Measurements from ENCODE around the gene NEK11. TPM values are rescaled to one million over a fixed set of nuclear protein-coding genes. Genes with fewer than 3 reads are reported as not detected.

The NEK11 gene
- total RNA-seq, 4 donors from 2014 or later, result 4.7 to 11.2 (median 7.0) TPM

DNA sequence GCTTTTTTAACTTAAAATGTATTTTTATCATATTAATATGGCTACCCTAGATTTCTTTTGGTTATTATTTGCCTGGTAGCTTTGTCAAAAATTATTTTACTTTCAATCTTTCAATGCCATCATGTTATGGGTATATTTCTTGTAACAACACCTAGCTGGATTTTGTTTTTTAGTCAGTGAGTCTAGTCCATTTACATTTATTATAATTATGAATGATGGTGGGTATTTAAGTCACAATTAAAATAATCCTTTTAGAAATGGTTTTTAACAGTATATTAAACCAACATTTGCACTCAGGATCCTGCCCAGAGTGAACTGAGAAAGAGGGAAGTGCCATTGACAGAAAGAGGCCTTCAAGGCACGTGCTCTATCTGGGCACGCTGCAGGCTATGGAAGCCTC is 315.1 kb downstream of the NEK11 start:
- TF ChIP-seq, protein P1, sequence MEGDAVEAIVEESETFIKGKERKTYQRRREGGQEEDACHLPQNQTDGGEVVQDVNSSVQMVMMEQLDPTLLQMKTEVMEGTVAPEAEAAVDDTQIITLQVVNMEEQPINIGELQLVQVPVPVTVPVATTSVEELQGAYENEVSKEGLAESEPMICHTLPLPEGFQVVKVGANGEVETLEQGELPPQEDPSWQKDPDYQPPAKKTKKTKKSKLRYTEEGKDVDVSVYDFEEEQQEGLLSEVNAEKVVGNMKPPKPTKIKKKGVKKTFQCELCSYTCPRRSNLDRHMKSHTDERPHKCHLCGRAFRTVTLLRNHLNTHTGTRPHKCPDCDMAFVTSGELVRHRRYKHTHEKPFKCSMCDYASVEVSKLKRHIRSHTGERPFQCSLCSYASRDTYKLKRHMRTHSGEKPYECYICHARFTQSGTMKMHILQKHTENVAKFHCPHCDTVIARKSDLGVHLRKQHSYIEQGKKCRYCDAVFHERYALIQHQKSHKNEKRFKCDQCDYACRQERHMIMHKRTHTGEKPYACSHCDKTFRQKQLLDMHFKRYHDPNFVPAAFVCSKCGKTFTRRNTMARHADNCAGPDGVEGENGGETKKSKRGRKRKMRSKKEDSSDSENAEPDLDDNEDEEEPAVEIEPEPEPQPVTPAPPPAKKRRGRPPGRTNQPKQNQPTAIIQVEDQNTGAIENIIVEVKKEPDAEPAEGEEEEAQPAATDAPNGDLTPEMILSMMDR (IDR thresholded peaks at IDR 0.05; ENCODE audit: low read depth), result no peak

DNA sequence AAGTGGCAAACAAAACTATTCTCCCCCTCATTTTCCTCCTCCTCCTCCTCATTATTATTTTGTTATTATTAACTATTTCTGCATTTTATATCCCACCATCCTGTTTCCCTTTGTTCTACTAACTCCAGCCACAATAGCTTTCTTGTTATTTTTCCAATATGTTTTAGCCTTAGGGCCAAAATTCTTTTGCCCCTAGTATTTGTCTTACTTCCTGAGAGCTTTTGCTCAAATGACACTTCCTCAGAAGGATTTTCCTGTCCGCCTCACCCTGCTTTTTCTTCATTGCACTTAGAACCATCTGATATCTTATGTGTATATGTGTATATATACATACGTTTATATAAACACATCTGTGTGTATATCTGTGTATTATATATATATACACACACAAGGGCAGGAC is 322.2 kb downstream of the NEK11 start:
- TF ChIP-seq, protein P1 (IDR thresholded peaks at IDR 0.05; ENCODE audit: low read depth), result no peak

DNA sequence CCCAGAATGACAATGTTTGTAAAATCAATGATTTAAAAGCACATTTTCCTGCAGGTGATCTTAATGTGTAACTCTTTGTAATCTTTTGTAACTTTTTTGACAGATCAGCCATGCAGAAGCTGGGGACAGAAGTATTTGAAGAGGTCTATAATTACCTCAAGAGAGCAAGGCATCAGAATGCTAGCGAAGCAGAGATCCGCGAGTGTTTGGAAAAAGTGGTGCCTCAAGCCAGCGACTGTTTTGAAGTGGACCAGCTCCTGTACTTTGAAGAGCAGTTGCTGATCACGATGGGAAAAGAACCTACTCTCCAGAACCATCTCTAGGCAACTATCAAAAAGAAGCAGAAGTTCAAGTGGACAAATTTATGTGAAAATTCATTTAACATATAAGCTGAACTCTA is 322.8 kb downstream of the NEK11 start:
- TF ChIP-seq, protein P1 (IDR thresholded peaks at IDR 0.05; ENCODE audit: low read depth), result no peak

DNA sequence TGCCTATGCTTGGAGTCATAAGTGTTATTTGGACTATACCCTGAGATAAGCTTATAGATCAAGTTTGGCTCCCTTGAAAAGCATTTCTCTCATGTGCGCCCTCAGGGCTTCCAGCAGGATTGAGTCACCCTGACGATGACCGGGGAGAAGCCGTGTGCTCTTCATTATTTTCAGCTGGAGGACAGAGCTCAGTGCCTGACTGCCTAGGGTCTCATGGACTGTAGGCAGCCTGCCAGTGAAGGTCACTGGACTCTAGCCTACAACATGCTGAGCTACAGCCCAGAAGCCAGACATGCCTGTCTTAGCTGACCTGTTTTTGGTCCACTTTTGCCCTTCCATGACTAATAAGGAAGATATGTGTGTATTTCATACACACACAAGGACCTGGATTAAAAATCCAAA is 323.3 kb downstream of the NEK11 start:
- TF ChIP-seq, protein P1 (IDR thresholded peaks at IDR 0.05; ENCODE audit: low read depth), result no peak

DNA sequence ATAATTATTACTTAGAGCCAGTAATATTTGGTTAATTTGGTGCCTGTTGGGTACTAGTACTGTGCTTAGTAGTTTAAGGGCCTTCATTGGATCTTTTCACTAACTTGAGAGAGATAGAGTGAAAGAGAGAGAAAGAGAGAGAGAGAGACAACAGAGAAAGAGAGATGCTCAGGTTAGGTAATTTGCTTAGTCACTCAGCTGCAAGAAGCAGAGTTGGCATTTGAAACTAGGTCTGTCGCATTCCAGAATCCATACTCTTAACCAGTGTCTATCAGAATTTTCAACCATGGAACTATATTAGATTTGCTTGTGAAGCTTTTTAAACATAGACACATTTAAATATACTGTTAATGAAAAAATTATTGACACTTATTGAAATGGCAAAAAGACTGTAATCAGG is 323.8 kb downstream of the NEK11 start:
- TF ChIP-seq, protein P1 (IDR thresholded peaks at IDR 0.05; ENCODE audit: low read depth), result no peak

DNA sequence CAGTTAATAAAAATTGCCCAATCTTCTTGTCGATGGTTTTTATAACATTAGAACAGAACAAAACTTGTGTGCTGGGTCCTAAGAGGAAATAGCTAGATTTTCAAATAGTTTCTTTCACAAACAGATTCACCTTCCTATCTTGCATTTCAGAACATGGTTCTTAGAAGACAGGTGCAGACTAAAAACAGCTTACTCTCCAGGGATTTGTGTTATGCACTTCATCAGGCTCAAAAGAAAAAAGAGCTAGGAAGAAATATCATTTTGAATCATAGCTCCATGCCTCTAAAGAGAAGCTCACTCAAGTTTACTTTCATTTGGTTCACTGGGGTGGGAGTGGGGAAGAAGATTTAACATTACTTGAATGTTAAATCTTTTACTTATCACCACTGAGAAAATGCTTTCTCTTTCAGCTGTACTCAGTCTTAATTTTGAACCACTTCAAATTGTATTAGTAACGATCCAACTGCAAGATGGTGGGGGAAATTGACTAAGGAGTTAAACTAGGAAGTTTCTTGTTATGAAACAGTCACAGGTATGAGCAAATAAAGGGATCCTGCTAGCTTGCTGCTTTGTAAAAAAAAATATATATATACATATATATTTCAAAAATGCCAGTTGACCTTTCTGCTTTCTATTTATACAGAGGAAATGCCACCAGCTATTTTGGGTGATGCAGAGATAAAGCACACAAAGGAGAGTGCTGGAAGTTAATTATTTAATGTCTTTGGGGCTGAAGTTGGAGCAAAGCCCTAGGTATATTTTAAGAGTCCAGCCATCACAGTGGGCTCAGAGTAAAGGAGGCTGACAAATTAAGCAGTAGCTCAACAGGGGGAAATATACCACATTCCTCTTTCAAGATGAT is 326.6 kb downstream of the NEK11 start:
- TF ChIP-seq, protein P1 (IDR thresholded peaks at IDR 0.05; ENCODE audit: low read depth), result no peak

DNA sequence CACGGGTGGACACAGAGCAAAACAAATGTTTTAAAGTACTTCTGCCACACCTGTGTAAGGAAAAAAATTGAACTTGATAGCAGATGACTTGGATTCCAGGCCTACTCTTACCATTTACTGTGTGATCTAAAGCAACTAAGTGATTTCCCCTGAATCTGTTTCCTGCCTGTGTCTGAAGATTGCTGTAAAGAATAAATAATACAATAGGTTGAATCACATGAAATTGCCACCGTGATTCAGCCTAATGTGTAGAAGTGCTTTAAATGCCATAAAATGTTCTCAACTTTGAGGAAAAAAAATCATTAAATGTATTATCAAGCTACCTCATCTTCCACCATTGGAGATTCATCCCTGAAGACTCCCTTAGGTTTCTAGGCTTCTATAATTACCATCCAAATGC is 327.3 kb downstream of the NEK11 start:
- TF ChIP-seq, protein P1 (IDR thresholded peaks at IDR 0.05; ENCODE audit: low read depth), result no peak

Measured in subcutaneous adipose tissue (tissue), 4 donors.